ENCODE results near the gene NSUN2. TPM values are rescaled to one million over a fixed set of nuclear protein-coding genes. Genes with fewer than 3 reads are reported as not detected.

NSUN2 gene
- total and polyA plus RNA-seq, 2 experiments from 2014 or later = 65.4 to 112 TPM

DNA sequence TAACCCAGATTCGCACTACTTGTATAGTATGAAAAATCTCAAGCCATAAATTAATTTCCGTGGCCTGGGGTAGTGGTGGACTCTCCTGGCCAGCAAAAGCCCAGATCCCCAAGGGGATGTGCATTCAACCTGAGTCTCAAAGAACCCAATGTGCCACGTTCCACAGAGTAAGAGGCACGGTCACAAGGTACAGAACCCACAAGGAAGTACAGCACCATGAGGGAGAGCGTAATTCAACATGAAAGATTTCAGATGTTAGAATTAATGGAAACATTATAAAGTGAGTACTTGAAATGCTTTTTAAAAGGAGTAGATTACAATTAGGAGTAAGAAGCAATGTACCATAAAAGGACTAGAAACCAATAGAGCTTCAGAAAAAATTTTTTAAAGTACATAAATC is 23.8 kb upstream of the NSUN2 start (continued):
- no peak for TF ChIP-seq ZNF462 (CRISPR knock-in tag; IDR thresholded peaks at IDR 0.05)

GRCh38 chr5:6655432-6655831 is 22.6 kb upstream of the NSUN2 start:
- Histone ChIP-seq H3K79me2 (replicated peaks; ENCODE audit: insufficient read depth) (peaks cover 15% of the 10 kb centered on the region), H3K27me3 (ENCODE audit: insufficient read depth) (no peaks in the 10 kb centered on the region), H3F3A (replicated peaks; ENCODE audit: low read depth) (no peaks in the 10 kb centered on the region), H3K4me1 (ENCODE audit: insufficient read depth) (peaks cover under 1% of the 10 kb centered on the region; the same call in 1 of the 2 replicates), H3K9me2 (ENCODE audit: insufficient read depth) (no peaks in the 10 kb centered on the region), H3K4me2 (no peak overlapping the region), H3K4me3 (no peak overlapping the region), H4K20me1 (replicated peaks; ENCODE audit: insufficient read depth) (no peaks in the 10 kb centered on the region; the same call in 1 of the 2 replicates), H3K36me3 (ENCODE audit: insufficient read depth) (peaks cover 8% of the 10 kb centered on the region; the same call in 1 of the 2 replicates), H3K27ac (ENCODE audit: low read depth) (no peak overlapping the region), H2AFZ (no peak overlapping the region)
- Mint-ChIP-seq H3K27me3 (ENCODE audit: insufficient read depth, low read depth, poor library complexity) (peaks cover 2% of the 10 kb centered on the region), H3K4me3 (no peak overlapping the region), H3K9me3 (no peaks in the 10 kb centered on the region; the same call in 2 of the 3 replicates), H3K27ac (no peak overlapping the region; the same call in 1 of the 2 replicates), H3K36me3 (ENCODE audit: low read depth) (peaks cover 48% of the 10 kb centered on the region), H3K4me1 (peaks cover 5% of the 10 kb centered on the region; the same call in 2 of the 3 replicates)
- no peak for ATAC-seq
- DNase-seq (ENCODE audit: low spot score) = no peak
- TF ChIP-seq ZNF331 (CRISPR knock-in tag; IDR thresholded peaks at IDR 0.05; ENCODE audit: low read depth) (no peak), CREB1 (CRISPR knock-in tag; IDR thresholded peaks at IDR 0.05; ENCODE audit: low read depth) (no peak), EZH2phosphoT487 (IDR thresholded peaks at IDR 0.05; ENCODE audit: unreplicated experiment) (no peak)
- TF ChIP-seq, protein P1, sequence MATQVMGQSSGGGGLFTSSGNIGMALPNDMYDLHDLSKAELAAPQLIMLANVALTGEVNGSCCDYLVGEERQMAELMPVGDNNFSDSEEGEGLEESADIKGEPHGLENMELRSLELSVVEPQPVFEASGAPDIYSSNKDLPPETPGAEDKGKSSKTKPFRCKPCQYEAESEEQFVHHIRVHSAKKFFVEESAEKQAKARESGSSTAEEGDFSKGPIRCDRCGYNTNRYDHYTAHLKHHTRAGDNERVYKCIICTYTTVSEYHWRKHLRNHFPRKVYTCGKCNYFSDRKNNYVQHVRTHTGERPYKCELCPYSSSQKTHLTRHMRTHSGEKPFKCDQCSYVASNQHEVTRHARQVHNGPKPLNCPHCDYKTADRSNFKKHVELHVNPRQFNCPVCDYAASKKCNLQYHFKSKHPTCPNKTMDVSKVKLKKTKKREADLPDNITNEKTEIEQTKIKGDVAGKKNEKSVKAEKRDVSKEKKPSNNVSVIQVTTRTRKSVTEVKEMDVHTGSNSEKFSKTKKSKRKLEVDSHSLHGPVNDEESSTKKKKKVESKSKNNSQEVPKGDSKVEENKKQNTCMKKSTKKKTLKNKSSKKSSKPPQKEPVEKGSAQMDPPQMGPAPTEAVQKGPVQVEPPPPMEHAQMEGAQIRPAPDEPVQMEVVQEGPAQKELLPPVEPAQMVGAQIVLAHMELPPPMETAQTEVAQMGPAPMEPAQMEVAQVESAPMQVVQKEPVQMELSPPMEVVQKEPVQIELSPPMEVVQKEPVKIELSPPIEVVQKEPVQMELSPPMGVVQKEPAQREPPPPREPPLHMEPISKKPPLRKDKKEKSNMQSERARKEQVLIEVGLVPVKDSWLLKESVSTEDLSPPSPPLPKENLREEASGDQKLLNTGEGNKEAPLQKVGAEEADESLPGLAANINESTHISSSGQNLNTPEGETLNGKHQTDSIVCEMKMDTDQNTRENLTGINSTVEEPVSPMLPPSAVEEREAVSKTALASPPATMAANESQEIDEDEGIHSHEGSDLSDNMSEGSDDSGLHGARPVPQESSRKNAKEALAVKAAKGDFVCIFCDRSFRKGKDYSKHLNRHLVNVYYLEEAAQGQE (IDR thresholded peaks at IDR 0.05; ENCODE audit: unreplicated experiment) = no peak
- TF ChIP-seq, protein P2, sequence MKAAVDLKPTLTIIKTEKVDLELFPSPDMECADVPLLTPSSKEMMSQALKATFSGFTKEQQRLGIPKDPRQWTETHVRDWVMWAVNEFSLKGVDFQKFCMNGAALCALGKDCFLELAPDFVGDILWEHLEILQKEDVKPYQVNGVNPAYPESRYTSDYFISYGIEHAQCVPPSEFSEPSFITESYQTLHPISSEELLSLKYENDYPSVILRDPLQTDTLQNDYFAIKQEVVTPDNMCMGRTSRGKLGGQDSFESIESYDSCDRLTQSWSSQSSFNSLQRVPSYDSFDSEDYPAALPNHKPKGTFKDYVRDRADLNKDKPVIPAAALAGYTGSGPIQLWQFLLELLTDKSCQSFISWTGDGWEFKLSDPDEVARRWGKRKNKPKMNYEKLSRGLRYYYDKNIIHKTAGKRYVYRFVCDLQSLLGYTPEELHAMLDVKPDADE (IDR thresholded peaks at IDR 0.05) = no peak
